Stimulated activated CD8-positive, alpha-beta memory T cell treated with anti-CD3 and anti-CD28 coated beads, Interleukin-4, amount 100 ng/mL, for 4 hours (primary cell): ENCODE data around the gene CATSPERZ.

ENCODE experiments used
- DNase-seq, 2 donors: peaks; one replicate each; pipeline ENCODE4 v3.0.0-alpha.2; 2020; ENCODE audit warnings: low read depth in 2 of 2, low spot score in 1 of 2

Gene CATSPERZ

GRCh38 chr11:64339754-64340408, 39.7 kb downstream of the CATSPERZ start, which contains the start of gene CCDC88B:
TSS of gene CCDC88B (plus strand) at chr11:64340204. CDS start at chr11:64340267, 63 bp downstream.
- peak; percentile 58 to 82 for DNase-seq

- peak; percentile 60 to 66 for DNase-seq
These were observed 40.6 kb downstream of the CATSPERZ start for GRCh38 chr11:64340671-64341335.

- DNase-seq = no peak
These were observed 41.3 kb downstream of the CATSPERZ start for GRCh38 chr11:64341429-64341828.

- peak; percentile 73 to 79 for DNase-seq
These were observed 42.0 kb downstream of the CATSPERZ start for GRCh38 chr11:64341851-64342791.

GRCh38 chr11:64342869-64343745, 42.9 kb downstream of the CATSPERZ start:
- no peak for DNase-seq

- no peak for DNase-seq
These were observed 43.8 kb downstream of the CATSPERZ start for GRCh38 chr11:64343767-64344559.

GRCh38 chr11:64344787-64345186, 44.6 kb downstream of the CATSPERZ start:
- no peak for DNase-seq

- no peak for DNase-seq
These were observed 47.2 kb downstream of the CATSPERZ start for GRCh38 chr11:64347193-64347867.

- DNase-seq = no peak
These were observed 48.3 kb downstream of the CATSPERZ start for GRCh38 chr11:64348383-64349024.

- no peak for DNase-seq
These were observed 48.8 kb downstream of the CATSPERZ start for GRCh38 chr11:64349025-64349387.

- no peak for DNase-seq
These were observed 49.2 kb downstream of the CATSPERZ start for GRCh38 chr11:64349404-64349803.

GRCh38 chr11:64351136-64351631, 51.0 kb downstream of the CATSPERZ start:
- no peak for DNase-seq

- DNase-seq = no peak
These were observed 52.2 kb downstream of the CATSPERZ start for GRCh38 chr11:64352099-64352994.

- DNase-seq = no peak
These were observed 53.0 kb downstream of the CATSPERZ start for GRCh38 chr11:64352995-64353714.

- DNase-seq = no peak
These were observed 53.8 kb downstream of the CATSPERZ start for GRCh38 chr11:64353715-64354506.
